ENCODE results near the gene VAT1L.
A peak's percentile ranks its signal among the peaks of the same experiment; 100 is the strongest.

The VAT1L gene, protein sequence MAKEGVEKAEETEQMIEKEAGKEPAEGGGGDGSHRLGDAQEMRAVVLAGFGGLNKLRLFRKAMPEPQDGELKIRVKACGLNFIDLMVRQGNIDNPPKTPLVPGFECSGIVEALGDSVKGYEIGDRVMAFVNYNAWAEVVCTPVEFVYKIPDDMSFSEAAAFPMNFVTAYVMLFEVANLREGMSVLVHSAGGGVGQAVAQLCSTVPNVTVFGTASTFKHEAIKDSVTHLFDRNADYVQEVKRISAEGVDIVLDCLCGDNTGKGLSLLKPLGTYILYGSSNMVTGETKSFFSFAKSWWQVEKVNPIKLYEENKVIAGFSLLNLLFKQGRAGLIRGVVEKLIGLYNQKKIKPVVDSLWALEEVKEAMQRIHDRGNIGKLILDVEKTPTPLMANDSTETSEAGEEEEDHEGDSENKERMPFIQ

DNA sequence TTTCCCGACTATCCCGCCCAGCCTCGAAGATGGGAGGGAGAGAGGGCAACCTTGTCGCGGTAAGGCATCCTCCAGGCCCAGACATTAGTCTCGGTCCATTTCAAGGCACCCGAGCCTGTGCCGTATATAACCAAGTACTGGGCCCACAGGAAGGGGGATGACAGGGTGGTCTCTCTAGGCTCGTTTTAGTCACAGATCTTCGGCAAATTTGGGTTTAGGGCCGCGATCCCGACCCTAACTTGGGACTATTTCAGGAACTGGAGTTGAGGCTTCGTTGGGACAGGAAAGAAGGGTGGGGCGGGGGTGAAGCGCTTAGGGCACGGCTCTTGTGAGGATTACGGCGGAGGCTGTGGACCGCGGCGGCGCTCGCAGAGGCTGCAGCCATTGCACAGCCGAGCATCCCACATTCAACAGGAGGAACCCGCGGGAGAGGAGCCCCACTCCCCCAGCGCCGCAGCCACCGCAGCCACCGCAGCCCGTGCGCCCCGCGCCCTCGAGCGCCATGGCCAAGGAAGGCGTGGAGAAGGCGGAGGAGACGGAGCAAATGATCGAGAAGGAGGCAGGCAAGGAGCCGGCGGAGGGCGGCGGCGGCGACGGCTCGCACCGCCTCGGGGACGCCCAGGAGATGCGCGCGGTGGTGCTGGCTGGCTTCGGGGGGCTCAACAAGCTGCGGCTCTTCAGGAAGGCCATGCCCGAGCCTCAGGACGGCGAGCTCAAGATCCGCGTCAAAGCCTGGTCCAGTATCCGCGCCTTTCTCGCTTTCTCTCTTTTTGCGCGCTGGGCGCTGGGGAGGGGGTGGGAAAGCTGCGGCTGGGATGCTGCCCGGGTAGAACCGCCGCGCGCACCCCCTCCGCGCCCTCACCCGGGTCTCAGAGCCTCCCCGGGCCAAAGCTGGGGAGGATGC is at the start of gene VAT1L:
TSS of gene VAT1L (plus strand) at position 384 of the 904 bp plus-strand sequence. CDS start at position 503, 119 bp downstream.
- Histone ChIP-seq H3K27ac (no peak within 1 kb of the TSS), H3K4me3 (peak within 1 kb of the TSS; percentile 1 to 59 (median 26))

DNA sequence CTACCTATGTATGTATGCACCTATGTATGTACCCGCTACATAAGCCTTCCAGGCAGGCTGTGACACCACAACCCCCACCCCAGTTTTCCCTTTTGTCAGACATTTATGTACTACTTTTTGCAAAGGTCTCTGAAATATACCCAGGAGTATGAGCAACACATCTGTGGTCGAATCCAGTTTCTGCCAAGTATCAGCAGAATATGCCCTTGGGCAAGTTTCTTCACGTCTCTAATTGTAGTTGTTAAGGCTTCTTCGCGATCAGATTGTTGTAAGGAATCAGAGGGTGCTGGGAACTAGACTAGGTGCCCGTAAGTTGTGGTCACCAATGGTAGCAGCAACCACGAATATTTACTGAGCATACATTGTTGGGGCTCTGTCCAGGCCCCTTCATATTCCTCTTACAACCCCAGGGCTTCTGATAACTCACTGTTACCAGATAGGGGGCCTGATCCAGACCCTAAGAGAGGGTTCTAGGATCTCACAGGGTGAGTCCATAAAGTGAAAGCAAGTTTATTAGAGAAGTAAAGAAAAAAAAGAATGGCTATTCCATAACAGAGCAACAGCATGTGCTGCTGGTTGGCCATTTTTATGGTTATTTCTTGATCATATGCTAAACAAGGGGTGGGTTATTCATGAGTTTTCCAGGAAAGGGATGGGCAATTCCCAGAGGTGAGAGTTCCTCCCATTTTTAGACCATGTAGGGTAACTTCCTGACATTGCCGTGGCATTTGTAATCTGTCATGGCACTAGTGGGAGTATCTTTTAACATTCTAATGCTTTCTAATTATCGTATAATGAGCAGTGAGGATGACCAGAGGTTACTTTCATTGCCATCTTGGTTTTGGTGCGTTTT is 49.4 kb upstream of the VAT1L start:
- Histone ChIP-seq H3K27ac (no peak overlapping the region), H3K4me3 (no peak overlapping the region)

DNA sequence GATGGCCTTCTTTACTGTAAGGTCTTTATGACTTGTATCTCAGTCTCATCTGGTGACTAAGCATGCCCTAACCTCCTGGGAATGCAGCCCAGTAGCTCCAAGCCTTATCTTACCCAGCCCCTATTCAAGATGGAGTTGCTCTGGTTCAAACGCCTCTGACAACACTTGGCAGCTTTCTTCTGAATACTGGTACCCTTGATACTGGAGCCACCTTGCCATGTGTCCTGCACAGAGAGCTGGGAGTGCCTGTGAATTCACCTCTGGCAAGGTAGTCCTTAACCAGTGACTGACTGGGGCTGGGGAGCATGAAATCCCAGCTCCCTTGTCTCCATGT is 48.8 kb upstream of the VAT1L start:
- no peak overlapping the region for H3K4me3 ChIP-seq
- no peak overlapping the region for H3K27ac ChIP-seq

DNA sequence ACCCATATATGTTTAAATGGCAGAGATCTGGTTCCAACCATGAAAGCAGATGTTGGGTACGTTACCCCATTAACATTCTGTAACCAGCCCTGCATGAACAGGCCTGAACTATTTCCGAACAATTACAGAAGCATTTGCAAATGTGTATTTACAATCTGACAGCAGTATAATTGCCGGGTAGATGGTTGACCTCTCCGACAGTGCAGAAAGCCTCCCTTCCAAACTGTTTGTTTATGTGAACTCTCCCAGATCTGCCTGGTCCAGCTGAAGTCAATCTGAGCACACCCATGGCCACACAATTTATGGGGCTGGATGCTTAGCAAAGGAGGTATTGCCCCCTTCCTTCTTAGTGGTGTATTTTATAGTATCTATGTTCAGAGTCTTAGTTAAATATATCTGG is 44.2 kb upstream of the VAT1L start:
- H3K27ac ChIP-seq = no peak overlapping the region

DNA sequence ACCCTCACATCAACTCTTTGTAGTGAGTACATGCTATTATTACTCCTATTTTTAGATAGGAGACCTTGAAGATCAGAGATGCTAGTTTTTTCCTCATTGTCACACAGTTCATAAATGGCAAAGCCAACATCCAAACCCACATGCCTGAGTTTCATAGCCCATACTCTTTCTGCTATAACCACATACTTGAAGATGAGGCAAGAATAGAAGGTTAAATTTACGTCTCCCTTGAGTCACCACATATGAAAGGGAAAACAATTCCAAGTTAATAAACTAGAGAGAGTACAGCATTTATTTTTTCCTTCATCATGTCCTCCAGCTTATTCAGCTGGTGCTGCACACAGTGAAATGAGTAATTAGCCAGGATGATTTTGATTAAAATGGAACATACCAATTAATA is 42.4 kb upstream of the VAT1L start:
- no peak overlapping the region for H3K4me3 ChIP-seq
- H3K27ac ChIP-seq = no peak overlapping the region

More for the DNA sequence above, 44.2 kb upstream of the VAT1L start:
- no peak overlapping the region for H3K4me3 ChIP-seq

DNA sequence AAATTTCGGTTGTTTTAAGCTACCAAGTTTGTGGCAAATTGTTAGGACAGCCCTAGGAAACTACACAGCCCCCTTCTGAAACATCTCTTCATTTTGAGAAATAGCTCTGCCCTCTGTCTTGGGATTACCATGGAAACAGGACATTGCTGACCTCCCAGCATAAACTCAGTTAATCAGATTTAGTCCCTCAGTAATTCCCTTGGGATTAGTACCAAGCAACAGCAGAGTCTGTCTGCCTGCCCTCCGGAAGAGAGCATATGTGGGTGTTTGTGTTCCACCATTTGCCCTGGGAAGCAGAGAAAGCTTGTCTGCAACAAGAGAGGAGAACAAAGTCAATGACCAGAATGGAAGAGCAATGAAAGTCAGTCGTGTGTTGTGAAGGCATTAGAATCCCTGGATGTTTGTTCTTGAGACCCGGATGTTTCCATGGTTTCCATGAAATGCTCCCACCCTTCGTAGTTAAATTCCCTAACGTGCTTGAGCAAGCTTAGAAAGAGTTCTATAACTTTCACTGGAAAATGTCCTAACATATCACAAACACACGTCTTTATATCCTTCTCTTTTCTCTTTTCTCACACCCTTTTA is 39.9 kb upstream of the VAT1L start:
- H3K4me3 ChIP-seq = no peak overlapping the region
- no peak overlapping the region for H3K27ac ChIP-seq

DNA sequence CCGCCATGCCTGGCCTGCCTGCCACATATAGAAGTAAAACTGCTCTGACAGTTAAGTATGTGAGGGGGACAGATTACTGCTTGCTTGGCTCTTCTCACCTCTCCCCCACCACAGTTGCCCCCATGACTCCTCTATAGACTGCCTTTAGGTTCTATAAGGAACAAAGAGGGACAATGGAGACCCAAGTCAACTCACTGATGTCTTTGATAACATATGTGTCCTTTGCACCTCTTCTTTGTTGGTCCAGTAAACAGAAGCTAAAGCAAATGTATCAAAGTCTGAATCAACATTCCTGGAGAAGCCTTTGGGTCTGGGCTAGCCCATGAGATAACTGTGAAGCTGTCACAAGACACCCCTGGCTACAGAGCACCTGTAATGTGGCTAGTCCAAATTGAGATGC is 38.9 kb upstream of the VAT1L start:
- Histone ChIP-seq H3K27ac (no peak overlapping the region), H3K4me3 (no peak overlapping the region)

DNA sequence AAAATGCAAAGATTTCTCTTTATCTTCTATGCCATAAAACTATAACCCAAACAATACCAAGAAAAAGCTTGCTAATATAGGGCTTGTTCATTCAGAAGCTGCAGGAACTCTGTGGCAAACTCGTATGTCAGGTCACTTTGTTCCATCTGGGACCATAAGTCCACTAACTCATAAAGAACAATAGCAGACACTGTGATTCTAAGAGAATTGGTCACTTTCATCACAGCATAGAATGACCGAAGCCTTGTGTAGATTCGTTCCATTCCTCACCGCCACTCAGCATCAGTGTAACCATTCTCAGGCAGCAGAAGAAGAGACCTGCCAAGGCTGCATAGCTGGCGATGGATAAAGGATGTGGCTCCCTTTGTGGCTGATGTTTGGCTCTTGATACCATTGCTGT is 30.3 kb upstream of the VAT1L start:
- Histone ChIP-seq H3K4me3 (no peak overlapping the region), H3K27ac (no peak overlapping the region)

DNA sequence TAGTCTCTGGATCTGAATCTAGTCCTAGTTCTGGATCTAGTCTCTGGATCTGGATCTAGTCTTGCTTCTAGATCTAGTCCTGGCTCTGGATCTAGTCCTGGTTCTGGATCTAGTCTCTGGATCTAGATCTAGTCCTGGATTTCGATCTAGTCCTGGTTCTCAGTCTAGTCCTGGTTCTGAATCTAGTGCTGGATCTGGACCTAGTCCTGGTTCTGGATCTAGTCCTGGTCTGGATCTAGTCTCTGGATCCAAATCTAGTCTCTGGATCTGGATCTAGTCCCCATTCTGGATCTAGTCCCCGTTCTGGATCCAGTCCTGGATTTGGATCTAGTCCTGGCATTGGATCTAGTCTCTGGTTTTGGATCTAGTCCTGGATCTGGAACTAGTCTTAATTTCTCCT is 29.9 kb upstream of the VAT1L start:
- Histone ChIP-seq H3K27ac (no peak overlapping the region), H3K4me3 (no peak overlapping the region)

DNA sequence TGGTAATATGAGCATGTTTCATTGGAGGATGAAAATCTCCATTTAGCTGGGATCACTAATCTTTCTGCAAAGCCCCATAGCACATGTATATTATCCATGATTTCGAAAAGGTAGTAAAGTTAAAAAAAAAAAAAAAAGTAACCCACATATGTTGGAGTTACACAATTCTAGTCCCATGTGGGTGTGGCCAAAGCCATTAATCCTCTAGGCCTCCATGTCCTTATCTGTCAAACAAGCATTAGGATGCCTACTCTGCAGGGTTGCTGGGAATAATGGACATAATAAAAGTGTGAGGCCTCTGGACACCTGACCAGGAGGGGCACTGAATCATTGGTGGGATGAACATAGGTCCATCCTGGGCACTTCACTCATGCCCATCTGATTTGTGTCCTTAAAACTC is 29.2 kb upstream of the VAT1L start:
- Histone ChIP-seq H3K27ac (no peak overlapping the region), H3K4me3 (no peak overlapping the region)

DNA sequence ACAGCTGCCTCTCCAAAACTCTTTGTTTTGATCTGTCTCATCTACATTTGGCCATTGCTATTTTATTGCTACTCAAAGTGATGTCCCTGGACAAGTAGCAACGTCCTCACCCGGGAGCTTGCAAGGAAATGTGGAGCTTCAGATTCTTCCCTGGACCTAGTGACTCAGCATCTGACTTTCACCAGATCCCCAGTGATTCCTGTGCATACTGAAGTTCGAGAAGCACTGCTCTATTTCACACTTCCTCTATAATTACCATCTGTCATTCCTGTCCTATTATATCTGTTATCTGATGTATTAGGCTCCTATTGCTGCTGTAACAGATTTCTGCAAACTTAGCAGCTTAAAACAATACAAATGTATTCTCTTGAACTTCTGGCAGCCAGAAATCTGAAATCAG is 28.5 kb upstream of the VAT1L start:
- Histone ChIP-seq H3K27ac (no peak overlapping the region), H3K4me3 (no peak overlapping the region)

DNA sequence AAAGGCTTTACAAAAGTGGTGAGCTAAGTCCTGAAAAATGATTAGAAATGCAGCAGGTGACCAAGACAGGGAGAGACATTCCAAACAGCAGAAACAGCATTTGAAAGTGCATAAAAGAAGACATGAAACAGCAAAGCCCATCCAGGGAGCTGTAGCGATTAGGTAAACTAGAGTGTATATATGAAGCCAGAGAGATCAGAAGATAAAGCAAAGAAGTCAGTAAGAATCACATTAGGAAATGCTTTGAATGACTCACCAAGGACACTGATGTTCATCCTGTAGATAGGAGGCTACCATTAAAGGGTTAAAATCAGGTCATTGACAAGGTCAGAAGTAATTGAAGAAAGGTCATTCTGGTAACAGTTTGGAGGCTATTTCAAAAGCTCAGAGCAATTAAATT is 27.6 kb upstream of the VAT1L start:
- Histone ChIP-seq H3K27ac (no peak overlapping the region), H3K4me3 (no peak overlapping the region)

DNA sequence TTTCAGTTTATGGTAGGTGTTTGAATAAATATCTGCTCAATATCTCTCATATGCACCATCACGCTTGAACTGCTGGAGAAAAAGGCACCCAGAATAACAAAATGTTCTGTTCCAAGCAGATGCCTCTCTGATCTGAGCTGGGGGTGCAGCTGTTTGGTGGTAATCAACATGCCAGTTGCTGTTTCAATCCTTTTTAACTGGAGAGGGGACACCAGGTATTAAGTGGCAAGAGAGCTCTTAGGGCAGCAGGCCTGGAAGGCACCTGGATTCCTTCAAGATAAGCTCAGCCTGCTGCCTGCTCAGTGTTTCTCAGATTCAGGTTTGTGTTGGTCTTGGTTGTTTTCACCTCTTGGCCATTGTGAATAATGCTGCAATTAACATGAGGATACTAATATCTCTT is 27.2 kb upstream of the VAT1L start:
- no peak overlapping the region for H3K27ac ChIP-seq
- H3K4me3 ChIP-seq = no peak overlapping the region

DNA sequence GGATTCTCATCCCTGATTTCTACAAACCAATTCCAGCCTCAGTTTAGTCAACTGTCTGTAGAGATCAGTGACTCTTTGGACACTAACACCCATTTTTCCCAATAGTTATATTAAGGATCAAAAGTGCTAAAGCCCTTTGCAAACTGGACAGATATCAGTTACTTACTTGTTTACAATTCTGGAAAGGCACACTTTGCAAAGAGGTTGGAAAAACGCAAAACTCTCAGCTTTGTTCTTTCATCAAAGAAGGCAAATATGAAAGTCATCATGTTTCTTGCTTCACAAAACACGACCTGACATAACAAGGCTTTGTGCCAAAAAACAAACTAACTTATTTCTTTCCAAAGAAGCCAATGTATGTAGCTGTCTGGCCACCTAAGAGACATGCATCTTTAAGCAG is 26.1 kb upstream of the VAT1L start:
- Histone ChIP-seq H3K4me3 (no peak overlapping the region), H3K27ac (no peak overlapping the region)

DNA sequence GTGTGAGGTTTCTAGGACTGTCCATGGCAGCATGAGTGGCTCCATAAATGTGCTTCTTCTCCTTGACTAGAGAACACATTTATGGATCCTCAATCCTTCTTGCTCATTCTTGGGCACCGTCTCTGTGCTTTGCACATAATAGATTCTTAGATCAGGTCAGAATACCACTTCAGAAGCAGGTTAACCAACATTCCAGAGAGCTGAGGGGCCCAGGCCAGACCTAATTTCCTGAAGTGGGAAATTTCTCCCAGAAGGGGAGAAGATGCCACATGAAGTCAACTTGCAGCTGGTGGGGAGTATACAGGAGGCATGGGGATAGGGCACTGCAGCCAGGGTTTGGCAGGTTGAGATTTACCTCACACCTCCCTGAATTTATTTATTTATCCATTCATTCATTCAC is 24.4 kb upstream of the VAT1L start:
- H3K27ac ChIP-seq = peak overlapping the region in 1 of 21 experiments; percentile 25
- H3K4me3 ChIP-seq = no peak overlapping the region

DNA sequence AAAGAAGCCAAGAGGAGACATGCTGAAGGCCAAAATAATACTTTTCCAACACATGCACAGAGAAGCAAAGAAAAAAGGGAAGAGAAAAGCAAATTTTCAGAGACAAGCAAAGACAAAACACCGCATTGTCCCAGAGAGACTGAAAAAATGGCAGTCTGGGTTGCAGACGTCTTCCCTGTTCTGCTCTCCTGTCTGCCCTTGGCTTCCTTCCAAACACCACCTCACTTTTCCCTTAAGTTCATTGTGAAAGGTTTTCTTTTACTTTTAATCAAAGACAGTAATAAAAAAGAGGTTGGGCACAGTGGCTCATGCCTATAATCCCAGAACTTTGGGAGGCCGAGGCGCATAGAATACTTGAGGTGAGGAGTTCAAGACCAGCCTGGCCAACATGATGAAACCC is 21.2 kb upstream of the VAT1L start:
- peak overlapping the region in 1 of 21 experiments; percentile 6 for H3K27ac ChIP-seq

DNA sequence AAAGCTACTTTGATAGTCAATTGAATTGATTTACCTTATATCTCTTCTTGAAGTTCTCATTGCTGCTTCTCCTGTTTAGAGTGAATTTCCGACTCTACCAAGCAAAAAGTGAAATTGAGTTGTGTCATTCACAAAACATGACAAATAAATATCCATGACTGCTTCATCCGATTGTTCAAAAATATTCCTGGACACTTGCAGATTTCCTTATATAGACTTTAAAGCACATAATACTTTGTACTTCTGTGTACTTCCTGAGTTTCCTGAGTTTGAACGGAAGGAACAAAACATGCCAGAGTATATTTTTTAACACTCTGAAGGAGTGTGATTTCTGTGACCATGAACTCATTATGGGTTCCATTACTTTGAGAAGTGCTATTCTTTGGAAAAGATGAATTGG is 20.5 kb upstream of the VAT1L start:
- Histone ChIP-seq H3K27ac (no peak overlapping the region), H3K4me3 (no peak overlapping the region)

More for the DNA sequence above, 21.2 kb upstream of the VAT1L start:
- no peak overlapping the region for H3K4me3 ChIP-seq

DNA sequence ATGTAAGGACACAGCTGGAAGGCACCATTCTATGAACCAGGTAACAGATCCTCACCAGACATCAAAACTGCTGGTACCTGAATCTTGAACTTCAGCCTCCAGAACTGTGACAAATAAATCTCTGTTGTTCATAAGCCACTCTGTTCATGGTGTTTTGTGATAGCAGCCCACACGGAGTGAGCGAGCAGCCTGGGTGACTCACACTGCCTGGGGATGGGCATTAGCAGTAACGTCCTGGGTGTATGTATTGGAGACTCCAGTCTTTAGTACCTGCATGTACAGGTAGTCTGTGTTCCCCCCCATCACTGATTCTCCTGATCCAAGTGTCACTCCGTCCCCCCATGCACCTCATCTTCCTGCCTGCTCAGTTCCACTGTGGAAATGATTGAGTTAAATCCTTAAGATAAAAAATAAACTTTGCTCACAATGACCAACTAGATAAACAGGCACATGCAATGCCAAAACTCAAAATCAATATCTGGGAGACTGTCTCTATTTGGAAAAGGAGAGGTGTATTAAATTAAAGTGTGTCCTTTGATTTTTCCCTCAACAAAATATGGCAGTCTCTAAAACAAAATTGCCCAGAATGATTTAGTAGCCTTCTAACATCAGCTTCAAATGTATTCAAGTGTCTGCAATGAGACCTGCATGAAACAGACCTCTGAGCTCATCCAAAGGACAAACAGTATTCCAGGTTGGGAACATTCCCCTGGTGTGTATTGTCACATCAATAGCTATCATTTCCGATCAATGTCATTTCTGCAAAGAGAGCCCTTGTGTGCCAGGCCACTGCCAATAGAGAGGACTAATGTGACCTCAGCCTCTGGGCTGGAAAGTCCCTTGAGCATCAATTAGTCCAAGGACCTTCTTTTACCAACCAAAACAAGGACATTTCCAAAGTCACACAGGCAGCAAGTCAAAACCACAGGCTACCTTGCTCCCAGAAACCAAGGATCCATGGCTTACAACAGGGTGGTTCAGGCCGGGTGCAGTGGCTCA is 12.2 kb upstream of the VAT1L start:
- Histone ChIP-seq H3K27ac (no peak overlapping the region), H3K4me3 (no peak overlapping the region)

DNA sequence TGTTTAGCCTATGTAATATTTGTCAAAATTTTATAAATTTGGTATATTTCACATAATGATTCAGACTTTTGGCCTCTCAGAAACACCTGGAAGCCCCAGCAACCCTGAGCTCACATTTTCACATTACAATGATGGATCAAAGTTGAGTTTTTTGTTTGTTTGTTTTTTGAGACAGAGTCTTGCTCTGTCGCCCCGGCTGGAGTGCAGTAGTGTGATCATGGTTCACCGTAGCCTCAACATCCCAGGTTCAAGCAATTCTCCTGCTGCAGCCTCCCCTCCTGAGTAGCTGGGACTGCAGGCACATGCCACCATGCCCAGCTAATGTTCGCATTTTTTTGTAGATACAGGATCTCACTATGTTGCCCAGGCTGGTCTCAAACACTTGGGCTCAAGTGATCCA is 10.6 kb upstream of the VAT1L start:
- no peak overlapping the region for H3K4me3 ChIP-seq
- no peak overlapping the region for H3K27ac ChIP-seq

Data from skin epidermis (tissue), 12 donors.